HCT116 (cell line): ENCODE results near the gene DLX5. TPM values are rescaled to one million over a fixed set of nuclear protein-coding genes. Genes with fewer than 3 reads are reported as not detected.

Experiments used
- ATAC-seq: fragments of 200-7000 bp; cut with Tn5 transposase; 2 replicates; pipeline ENCODE4 v1.9.1; 2020; ENCODE audit warnings: mild to moderate bottlenecking, moderate library complexity
- BruUV-seq: library from RNA; stranded (reverse); fragments of 400-500 nt; replicated peaks from 2 replicates; lab custom pipeline; 2021; lab: Mats Ljungman, UMichigan
- CTCF ChIA-PET: fragments of 300-600 bp; sonication (Branson Sonifier 250); formaldehyde crosslinking; loops from one replicate; lab custom pipeline; 2021; ENCODE audit warnings: antibody characterized with exemption; lab: Charles Lee
- POLR2A ChIA-PET: fragments of 300-600, 350-600 bp; sonication (Branson Sonifier 250); formaldehyde crosslinking; loops from one replicate; lab custom pipeline; 2021; ENCODE audit warnings: antibody characterized with exemption; lab: Charles Lee
- RAD21 ChIA-PET, 2 experiments: fragments of 300-600 bp; sonication (Branson Sonifier 250); formaldehyde crosslinking; loops; one replicate each; lab custom pipeline; 2023; ENCODE audit warnings: low total read pairs in 2 of 2; ENCODE audit not compliant: uncharacterized antibody in 2 of 2, unreplicated experiment in 2 of 2, low non-redundant PET in 1 of 2; lab: Charles Lee
- DNase-seq: peaks from one replicate; pipeline ENCODE4 v3.0.0-alpha.2; 2010; ENCODE audit warnings: low read depth, low spot score
- H2AFZ ChIP-seq: fragments of 200-600 bp; shearing (Covaris generic), sonication (generic); 2 replicates; pipeline ENCODE4 v1.6.1; 2017; ENCODE audit warnings: low read depth, mixed run types, mixed read lengths, antibody characterized with exemption, low read length; ENCODE audit not compliant: poor library complexity, severe bottlenecking
- H3K27ac ChIP-seq: 2 replicates; pipeline ENCODE4 v1.5.1; 2012; ENCODE audit warnings: low read depth, low read length
- H3K27me3 ChIP-seq: fragments of 200-600 bp; sonication (generic); 2 replicates; pipeline ENCODE4 v1.6.1; 2016; ENCODE audit warnings: mixed run types, low read length, mixed read lengths; ENCODE audit not compliant: insufficient read depth
- H3K36me3 ChIP-seq, 2 experiments: fragments of 200-500 bp in 1 of 2; fragments of 200-600 bp in 1 of 2; sonication (Bioruptor generic) in 1 of 2; sonication (generic) in 1 of 2; 2 replicates each; pipeline versions ENCODE4 v1.5.1 to v1.6.1; 2014 to 2016; ENCODE audit warnings: low read length in 2 of 2, inconsistent platforms in 1 of 2, mixed read lengths in 1 of 2, mixed run types in 1 of 2; ENCODE audit not compliant: insufficient read depth in 2 of 2, control insufficient read depth in 1 of 2
- H3K4me1 ChIP-seq, 2 experiments: fragments of 200-600 bp in 1 of 2; sonication (generic) in 1 of 2; 2 replicates each; pipeline versions ENCODE4 v1.5.1 to v1.6.1; 2012 to 2017; ENCODE audit warnings: low read length in 2 of 2, inconsistent platforms in 1 of 2, mild to moderate bottlenecking in 1 of 2, mixed read lengths in 1 of 2, mixed run types in 1 of 2, moderate library complexity in 1 of 2; ENCODE audit not compliant: insufficient read depth in 2 of 2, control insufficient read depth in 1 of 2
- H3K4me2 ChIP-seq: fragments of 200-600 bp; sonication (generic); 2 replicates; pipeline ENCODE4 v1.6.1; 2017; ENCODE audit warnings: mixed run types, low read length, mixed read lengths
- H3K4me3 ChIP-seq, 2 experiments: fragments of 200-600 bp in 1 of 2; sonication (generic) in 1 of 2; replicated peaks in 1 of 2; 2 replicates each; pipeline ENCODE4 v1.5.1; 2011 to 2016; ENCODE audit warnings: low read length in 2 of 2, control low read depth in 1 of 2, low read depth in 1 of 2, mild to moderate bottlenecking in 1 of 2, mixed read lengths in 1 of 2, mixed run types in 1 of 2
- H3K79me2 ChIP-seq: fragments of 200-600 bp; sonication (generic); 2 replicates; pipeline ENCODE4 v1.6.1; 2017; ENCODE audit warnings: mild to moderate bottlenecking, mixed run types, low read length, moderate library complexity, mixed read lengths; ENCODE audit not compliant: insufficient read depth
- H3K9ac ChIP-seq: fragments of 200-600 bp; sonication (generic); 2 replicates; pipeline ENCODE4 v1.6.1; 2016; ENCODE audit warnings: low read length, mixed read lengths
- H3K9me2 ChIP-seq: fragments of 200-600 bp; sonication (generic), shearing (Covaris generic); 2 replicates; pipeline ENCODE4 v1.6.1; 2017; ENCODE audit warnings: mixed run types, mild to moderate bottlenecking, moderate library complexity; ENCODE audit not compliant: insufficient read depth
- H3K9me3 ChIP-seq, 2 experiments: fragments of 200-500 bp in 1 of 2; fragments of 200-600 bp in 1 of 2; sonication (Bioruptor generic) in 1 of 2; sonication (generic) in 1 of 2; 2 replicates each; pipeline ENCODE4 v1.6.1; 2014 to 2017; ENCODE audit warnings: low read length in 2 of 2, mixed read lengths in 2 of 2, inconsistent platforms in 1 of 2, low read depth in 1 of 2, mild to moderate bottlenecking in 1 of 2, mixed run types in 1 of 2, moderate library complexity in 1 of 2; ENCODE audit not compliant: control insufficient read depth in 1 of 2, insufficient read depth in 1 of 2
- H4K20me1 ChIP-seq: fragments of 200-600 bp; sonication (generic), shearing (Covaris generic); 2 replicates; pipeline ENCODE4 v1.6.1; 2017; ENCODE audit warnings: mixed run types, mild to moderate bottlenecking, moderate library complexity; ENCODE audit not compliant: insufficient read depth
- EZH2 ChIP-seq: fragments of 200-600 bp; sonication (generic); IDR thresholded peaks from 2 replicates; pipeline ENCODE4 v1.6.1; 2017; ENCODE audit warnings: antibody characterized with exemption, mixed run types
- MAX ChIP-seq: IDR thresholded peaks from 2 replicates; pipeline ENCODE4 v1.6.1; 2012
- SRF ChIP-seq: IDR thresholded peaks from 2 replicates; pipeline ENCODE4 v1.6.1; 2012; ENCODE audit warnings: low read depth
- TCF7L2 ChIP-seq: IDR thresholded peaks from 2 replicates; pipeline ENCODE4 v1.7.0; 2011; ENCODE audit warnings: borderline replicate concordance, inconsistent platforms; ENCODE audit not compliant: insufficient read depth, insufficient read length; ENCODE audit errors: extremely low read depth
- YY1 ChIP-seq: IDR thresholded peaks from 2 replicates; pipeline ENCODE4 v1.6.1; 2011; ENCODE audit warnings: low read length, low read depth, moderate library complexity, mild to moderate bottlenecking; ENCODE audit not compliant: insufficient replicate concordance; ENCODE audit errors: extremely low read depth
- ZNF274 ChIP-seq: fragments of 200-500 bp; sonication (Bioruptor generic); IDR thresholded peaks from 2 replicates; pipeline ENCODE4 v1.6.1; 2014; ENCODE audit warnings: mild to moderate bottlenecking, low read depth, low read length, inconsistent platforms
- intact Hi-C: fragments of 100-400 bp; cut with micrococcal nuclease; formaldehyde crosslinking; loops from 2 replicates; pipeline ENCODE4 v1.10.0; 2022
- total RNA-seq: library from RNA; stranded (reverse); gene quantifications from one replicate; pipeline ENCODE4 v1.2.1, GENCODE V29; 2021; ENCODE audit not compliant: unreplicated experiment
- TF ChIP-seq, protein P1 (sequence below), 3 experiments: fragments of 200-600 bp in 1 of 3; sonication (generic) in 1 of 3; IDR thresholded peaks in 2 of 3; conservative IDR thresholded peaks in 1 of 3; 2 replicates each; pipeline ENCODE4 v1.5.1; 2012 to 2017; ENCODE audit warnings: low read depth in 2 of 3, low read length in 2 of 3, antibody characterized with exemption in 1 of 3, borderline replicate concordance in 1 of 3, control low read depth in 1 of 3, mild to moderate bottlenecking in 1 of 3, mixed read lengths in 1 of 3, mixed run types in 1 of 3, moderate library complexity in 1 of 3; ENCODE audit not compliant: insufficient read depth in 1 of 3
- TF ChIP-seq, protein P2 (sequence below): IDR thresholded peaks from 2 replicates; pipeline ENCODE4 v1.6.1; 2012

Gene DLX5
- total RNA-seq, 1 experiment from 2014 or later, result not detected

- Histone ChIP-seq H3K9ac (no peak overlapping the region), H3K9me3 (no peaks in the 10 kb centered on the region), H3K4me1 (no peaks in the 10 kb centered on the region), H3K9me2 (no peaks in the 10 kb centered on the region), H3K4me3 (no peak overlapping the region), H2AFZ (no peak overlapping the region), H3K27me3 (peaks cover 63% of the 10 kb centered on the region), H3K4me2 (no peak overlapping the region), H3K36me3 (no peaks in the 10 kb centered on the region), H3K79me2 (no peaks in the 10 kb centered on the region), H4K20me1 (no peaks in the 10 kb centered on the region), H3K27ac (no peak overlapping the region)
- DNase-seq, result no peak
- ChIA-PET RAD21 (no interaction called here), POLR2A (no interaction called here), CTCF (no interaction called here)
- TF ChIP-seq EZH2 (no peak), SRF (no peak), MAX (no peak), TCF7L2 (no peak), ZNF274 (no peak), YY1 (no peak)
- TF ChIP-seq, protein P1, sequence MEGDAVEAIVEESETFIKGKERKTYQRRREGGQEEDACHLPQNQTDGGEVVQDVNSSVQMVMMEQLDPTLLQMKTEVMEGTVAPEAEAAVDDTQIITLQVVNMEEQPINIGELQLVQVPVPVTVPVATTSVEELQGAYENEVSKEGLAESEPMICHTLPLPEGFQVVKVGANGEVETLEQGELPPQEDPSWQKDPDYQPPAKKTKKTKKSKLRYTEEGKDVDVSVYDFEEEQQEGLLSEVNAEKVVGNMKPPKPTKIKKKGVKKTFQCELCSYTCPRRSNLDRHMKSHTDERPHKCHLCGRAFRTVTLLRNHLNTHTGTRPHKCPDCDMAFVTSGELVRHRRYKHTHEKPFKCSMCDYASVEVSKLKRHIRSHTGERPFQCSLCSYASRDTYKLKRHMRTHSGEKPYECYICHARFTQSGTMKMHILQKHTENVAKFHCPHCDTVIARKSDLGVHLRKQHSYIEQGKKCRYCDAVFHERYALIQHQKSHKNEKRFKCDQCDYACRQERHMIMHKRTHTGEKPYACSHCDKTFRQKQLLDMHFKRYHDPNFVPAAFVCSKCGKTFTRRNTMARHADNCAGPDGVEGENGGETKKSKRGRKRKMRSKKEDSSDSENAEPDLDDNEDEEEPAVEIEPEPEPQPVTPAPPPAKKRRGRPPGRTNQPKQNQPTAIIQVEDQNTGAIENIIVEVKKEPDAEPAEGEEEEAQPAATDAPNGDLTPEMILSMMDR (IDR thresholded peaks at IDR 0.05 in 2 of 3, conservative IDR thresholded peaks at IDR 0.05 in 1 of 3; ENCODE audit: borderline replicate concordance in 1 of 3, insufficient read depth in 1 of 3, low read depth in 2 of 3, low read length in 2 of 3), result no peak
- TF ChIP-seq, protein P2, sequence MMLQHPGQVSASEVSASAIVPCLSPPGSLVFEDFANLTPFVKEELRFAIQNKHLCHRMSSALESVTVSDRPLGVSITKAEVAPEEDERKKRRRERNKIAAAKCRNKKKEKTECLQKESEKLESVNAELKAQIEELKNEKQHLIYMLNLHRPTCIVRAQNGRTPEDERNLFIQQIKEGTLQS, result no peak
- ATAC-seq, result no peak
- intact Hi-C loops, result no loop called here
- BruUV-seq, result no TSS peak
Observed at GRCh38 chr7:96989859-96990317, 34.7 kb downstream of the DLX5 start.
